HUES6 (cell line): Measurements from ENCODE around the gene ERMN.

Source experiments
- H3K27ac ChIP-seq: 2 replicates; pipeline ENCODE4 v1.7.0; 2013; ENCODE audit warnings: low read depth, mild to moderate bottlenecking, low read length, inconsistent platforms
- H3K27me3 ChIP-seq: 2 replicates; pipeline ENCODE4 v1.6.1; 2013; ENCODE audit warnings: low read length; ENCODE audit not compliant: control insufficient read depth, insufficient read depth
- H3K36me3 ChIP-seq: 2 replicates; pipeline ENCODE4 v1.6.1; 2013; ENCODE audit warnings: low read length; ENCODE audit not compliant: control insufficient read depth, insufficient read depth
- H3K4me1 ChIP-seq: 2 replicates; pipeline ENCODE4 v1.6.1; 2013; ENCODE audit warnings: low read length; ENCODE audit not compliant: control insufficient read depth, insufficient read depth
- H3K4me3 ChIP-seq: 2 replicates; pipeline ENCODE4 v1.5.1; 2013; ENCODE audit warnings: low read depth, low read length
- H3K9ac ChIP-seq: one replicate; pipeline ENCODE4 v1.6.1; 2013; ENCODE audit warnings: mild to moderate bottlenecking, low read length
- H3K9me3 ChIP-seq: 2 replicates; pipeline ENCODE4 v1.6.1; 2013; ENCODE audit warnings: low read depth, low read length; ENCODE audit not compliant: control insufficient read depth, insufficient read depth

Gene ERMN

DNA sequence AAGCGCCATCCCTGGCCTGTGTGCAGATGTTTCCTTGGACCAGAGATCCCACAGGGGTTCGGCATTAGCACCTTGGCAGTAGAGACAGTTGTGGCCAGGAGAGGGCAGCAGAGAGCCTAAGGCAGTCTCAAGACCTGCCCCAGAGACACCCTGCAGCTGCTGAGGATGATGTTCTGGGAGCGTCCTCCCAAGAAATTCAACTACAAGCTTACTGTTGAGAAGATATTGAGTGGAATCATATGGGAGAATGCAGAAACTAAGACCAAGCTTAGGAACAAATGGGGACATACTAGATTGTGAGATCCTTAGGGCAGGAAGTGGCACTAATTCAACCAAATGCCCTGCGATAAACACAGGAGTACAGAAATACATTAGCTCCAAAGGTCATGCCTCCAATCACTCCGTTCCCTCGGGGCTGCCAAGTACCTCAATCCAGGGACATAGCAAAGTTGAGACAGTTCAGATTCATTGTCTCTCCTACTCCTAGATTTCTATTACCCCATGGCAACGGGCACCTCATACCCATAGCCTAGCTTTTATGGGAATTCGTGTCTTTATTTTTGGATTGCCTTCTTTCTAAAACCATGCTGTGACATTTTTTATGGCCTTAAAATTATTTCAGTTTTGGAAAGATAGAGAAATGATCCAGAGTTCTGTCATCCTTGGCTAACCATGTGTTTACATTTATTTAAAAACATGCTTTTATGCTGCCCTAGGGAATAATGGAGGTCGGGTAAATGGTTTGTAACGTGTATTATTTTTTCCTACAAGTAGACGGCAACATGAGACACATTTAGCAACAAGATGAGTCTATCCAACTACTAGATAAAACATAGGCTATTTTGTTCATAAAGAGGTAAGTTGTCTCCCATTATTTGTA lies 2.2 kb upstream of the ERMN start:
- no peak overlapping the region for H3K27ac ChIP-seq

DNA sequence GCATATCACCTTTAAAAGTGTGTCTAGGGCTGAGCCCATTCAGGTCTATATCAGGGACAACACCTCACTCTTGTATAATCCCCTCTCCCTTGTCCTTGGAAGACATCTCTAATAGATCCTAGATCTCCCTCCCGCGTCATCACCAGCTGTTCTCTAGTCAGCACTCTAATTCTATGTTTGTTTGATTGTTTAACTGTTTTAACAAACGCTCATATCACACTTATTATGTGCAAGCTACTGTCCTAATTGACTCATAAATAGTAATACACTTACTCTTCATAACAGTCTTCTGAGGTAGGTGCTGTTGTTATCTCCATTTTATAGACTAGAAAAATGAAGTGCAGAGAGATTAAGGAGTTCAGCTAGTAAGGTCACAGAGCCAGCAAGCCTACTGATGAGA lies 1.6 kb upstream of the ERMN start:
- H3K4me1 ChIP-seq = peaks cover 21% of the 10 kb centered on the region
- no peaks in the 10 kb centered on the region for H3K27me3 ChIP-seq
- no peak overlapping the region for H3K4me3 ChIP-seq
- no peak overlapping the region for H3K9ac ChIP-seq
- H3K9me3 ChIP-seq = no peaks in the 10 kb centered on the region
- no peaks in the 10 kb centered on the region for H3K36me3 ChIP-seq
- H3K27ac ChIP-seq = no peak overlapping the region

More for the DNA sequence above, 2.2 kb upstream of the ERMN start:
- Histone ChIP-seq H3K9me3 (no peaks in the 10 kb centered on the region), H3K27me3 (no peaks in the 10 kb centered on the region), H3K4me3 (no peak overlapping the region), H3K36me3 (no peaks in the 10 kb centered on the region), H3K4me1 (peaks cover 21% of the 10 kb centered on the region), H3K9ac (no peak overlapping the region)

DNA sequence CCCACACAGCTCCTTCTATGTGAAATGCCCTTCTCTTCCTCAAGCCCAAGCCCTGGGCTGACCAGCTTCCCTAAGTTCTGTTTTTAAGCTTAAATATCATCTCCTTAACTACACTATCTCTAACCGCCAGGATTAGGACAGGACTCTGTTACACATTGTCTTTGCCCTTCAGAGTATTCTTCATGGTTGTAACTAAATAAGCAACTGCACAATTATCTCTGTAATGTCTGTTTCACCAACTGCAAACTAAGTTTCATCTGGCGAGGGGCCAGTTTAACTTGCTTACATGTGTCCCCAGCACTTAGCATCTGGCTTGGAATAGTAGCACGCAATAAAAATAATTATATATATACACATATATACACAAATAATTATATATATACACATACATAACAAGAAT lies 1.1 kb upstream of the ERMN start:
- H3K27me3 ChIP-seq = no peaks in the 10 kb centered on the region
- H3K4me1 ChIP-seq = peaks cover 23% of the 10 kb centered on the region
- H3K9me3 ChIP-seq = no peaks in the 10 kb centered on the region
- no peaks in the 10 kb centered on the region for H3K36me3 ChIP-seq
- no peak overlapping the region for H3K4me3 ChIP-seq
- no peak overlapping the region for H3K9ac ChIP-seq
- H3K27ac ChIP-seq = no peak overlapping the region

DNA sequence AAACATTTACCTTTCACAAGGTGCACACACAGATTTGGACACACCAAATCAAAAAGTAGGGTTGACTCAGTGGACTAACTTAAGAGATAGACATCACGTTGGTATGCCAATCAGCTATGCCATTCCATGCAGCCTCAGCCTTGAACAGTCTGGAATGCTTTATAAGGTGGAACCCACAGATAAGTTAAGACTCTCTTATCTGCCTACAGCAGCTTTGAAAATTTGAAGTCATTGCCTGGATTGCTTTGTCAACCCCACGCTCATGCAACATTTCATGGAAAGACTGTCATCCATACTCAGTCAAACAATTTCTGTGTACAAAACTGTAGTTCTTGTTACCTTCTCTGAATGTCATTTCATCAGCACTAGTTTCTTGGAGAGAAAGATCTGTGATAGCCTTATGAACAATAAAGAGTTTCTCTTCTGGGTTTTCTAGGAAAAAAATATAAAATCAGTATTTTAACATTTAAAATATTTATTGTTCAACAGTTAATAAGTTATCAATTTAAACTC lies 1.2 kb downstream of the ERMN start:
- H3K9ac ChIP-seq = no peak overlapping the region
- no peaks in the 10 kb centered on the region for H3K36me3 ChIP-seq
- no peak overlapping the region for H3K4me3 ChIP-seq
- H3K27me3 ChIP-seq = no peaks in the 10 kb centered on the region
- H3K27ac ChIP-seq = no peak overlapping the region
- peaks cover 29% of the 10 kb centered on the region for H3K4me1 ChIP-seq
- H3K9me3 ChIP-seq = no peaks in the 10 kb centered on the region

DNA sequence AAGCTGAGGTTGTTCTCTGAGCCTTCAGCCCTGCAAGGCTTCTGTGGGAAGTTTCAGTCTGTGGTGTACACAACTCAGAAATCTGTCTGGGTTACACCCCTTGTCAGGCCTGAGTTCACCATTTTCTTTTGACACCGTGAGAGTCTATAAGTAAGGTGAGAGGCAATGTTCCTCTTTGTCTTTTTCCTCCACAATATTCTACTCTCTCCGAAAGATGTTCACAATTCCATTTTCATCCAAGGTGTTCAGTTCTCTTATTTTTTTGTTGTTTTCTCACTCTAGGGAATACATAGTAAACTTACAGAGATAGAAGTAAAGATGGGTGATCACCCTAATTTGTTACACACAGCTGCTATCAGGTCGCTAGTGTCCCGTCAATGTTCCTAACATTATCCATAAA lies 3.2 kb downstream of the ERMN start:
- Histone ChIP-seq H3K27ac (no peak overlapping the region), H3K9me3 (no peaks in the 10 kb centered on the region), H3K9ac (no peak overlapping the region), H3K4me1 (peaks cover 27% of the 10 kb centered on the region), H3K27me3 (no peaks in the 10 kb centered on the region), H3K36me3 (no peaks in the 10 kb centered on the region), H3K4me3 (no peak overlapping the region)

DNA sequence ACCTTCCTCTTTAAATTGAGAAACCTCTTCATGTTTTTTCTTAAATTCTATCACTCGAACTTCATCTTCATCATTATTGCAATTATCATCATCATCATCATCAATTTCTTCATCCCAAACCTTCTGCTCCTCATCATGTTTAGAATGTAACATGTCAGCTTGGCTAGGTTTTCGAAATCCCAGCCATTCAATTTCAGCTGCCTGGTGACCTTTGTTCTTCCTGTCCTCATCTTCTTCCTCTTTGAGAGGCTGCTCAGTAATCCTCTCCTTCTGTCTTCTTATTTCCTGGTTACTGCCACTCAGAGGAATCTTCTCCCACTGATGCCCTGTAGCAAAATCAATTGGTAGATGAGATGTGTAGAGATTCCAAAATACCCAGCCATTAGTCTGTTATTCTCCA lies 4.2 kb downstream of the ERMN start:
- Histone ChIP-seq H3K4me3 (no peak overlapping the region), H3K4me1 (peaks cover 22% of the 10 kb centered on the region), H3K27ac (no peak overlapping the region)

DNA sequence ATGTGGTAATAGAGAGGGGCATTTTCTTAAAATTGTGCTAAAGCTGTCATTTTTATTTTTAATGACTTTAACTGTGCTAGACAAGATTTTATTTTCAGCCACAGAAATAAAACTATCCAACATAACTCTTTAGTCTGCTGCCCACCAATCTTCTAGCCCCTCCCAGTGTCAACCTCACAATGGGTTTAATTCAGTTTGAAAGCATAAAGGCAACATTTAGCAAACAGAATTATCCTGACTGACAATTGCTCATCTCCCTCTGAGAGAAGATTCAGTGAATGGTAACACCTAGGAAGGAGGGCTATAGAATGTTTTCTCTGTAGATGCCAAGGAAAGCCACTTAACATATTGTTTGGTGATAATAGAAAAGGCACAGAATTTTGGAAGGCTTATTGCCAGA lies 5.2 kb downstream of the ERMN start:
- no peaks in the 10 kb centered on the region for H3K27me3 ChIP-seq
- no peaks in the 10 kb centered on the region for H3K9me3 ChIP-seq
- H3K36me3 ChIP-seq = no peaks in the 10 kb centered on the region
- no peak overlapping the region for H3K27ac ChIP-seq
- peaks cover 22% of the 10 kb centered on the region for H3K4me1 ChIP-seq
- no peak overlapping the region for H3K9ac ChIP-seq
- no peak overlapping the region for H3K4me3 ChIP-seq

More for the DNA sequence above, 4.2 kb downstream of the ERMN start:
- Histone ChIP-seq H3K27me3 (no peaks in the 10 kb centered on the region), H3K36me3 (no peaks in the 10 kb centered on the region), H3K9ac (no peak overlapping the region), H3K9me3 (no peaks in the 10 kb centered on the region)

DNA sequence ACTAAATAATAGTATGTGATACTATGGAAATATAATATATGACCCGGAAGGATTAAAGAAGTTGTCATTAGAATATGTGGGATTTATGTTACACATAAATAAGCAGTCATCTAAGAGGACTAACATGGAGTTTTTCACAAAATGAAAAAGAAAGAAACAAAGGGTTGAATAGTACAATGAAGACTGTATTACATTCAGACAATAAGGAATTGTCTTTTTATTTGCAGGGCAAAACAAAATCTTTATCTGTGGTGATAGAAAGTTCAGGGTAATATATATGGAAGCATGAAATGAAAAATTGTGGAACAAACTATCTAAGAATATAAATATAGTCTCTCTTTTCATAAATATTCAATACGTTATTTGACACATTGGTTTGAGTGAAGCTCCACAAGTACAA lies 5.8 kb downstream of the ERMN start:
- Histone ChIP-seq H3K4me1 (peaks cover 20% of the 10 kb centered on the region), H3K27ac (no peak overlapping the region), H3K9me3 (no peaks in the 10 kb centered on the region), H3K27me3 (no peaks in the 10 kb centered on the region), H3K4me3 (no peak overlapping the region), H3K36me3 (no peaks in the 10 kb centered on the region), H3K9ac (no peak overlapping the region)

DNA sequence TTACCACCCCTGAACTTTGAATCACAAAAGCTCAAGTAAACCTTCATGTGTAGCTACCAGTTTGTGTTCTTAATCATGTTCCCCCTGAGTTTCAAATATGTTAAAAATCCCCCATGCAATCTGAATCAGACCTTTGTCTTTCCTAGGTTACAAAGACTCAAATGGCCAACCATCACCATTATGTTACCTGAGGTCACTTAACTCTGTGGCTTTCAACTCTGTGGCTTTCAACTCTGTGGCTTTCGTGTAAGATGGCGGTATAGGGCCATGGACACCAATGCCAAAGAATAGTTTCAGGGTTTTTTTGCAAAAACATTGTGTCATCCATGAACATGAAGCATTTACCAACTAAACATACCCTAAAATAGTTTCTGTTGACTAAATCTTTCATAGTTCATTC lies 6.7 kb downstream of the ERMN start:
- H3K4me3 ChIP-seq = no peak overlapping the region
- H3K27me3 ChIP-seq = no peaks in the 10 kb centered on the region
- H3K4me1 ChIP-seq = peaks cover 20% of the 10 kb centered on the region
- no peaks in the 10 kb centered on the region for H3K9me3 ChIP-seq
- H3K27ac ChIP-seq = no peak overlapping the region
- H3K9ac ChIP-seq = no peak overlapping the region
- no peaks in the 10 kb centered on the region for H3K36me3 ChIP-seq

DNA sequence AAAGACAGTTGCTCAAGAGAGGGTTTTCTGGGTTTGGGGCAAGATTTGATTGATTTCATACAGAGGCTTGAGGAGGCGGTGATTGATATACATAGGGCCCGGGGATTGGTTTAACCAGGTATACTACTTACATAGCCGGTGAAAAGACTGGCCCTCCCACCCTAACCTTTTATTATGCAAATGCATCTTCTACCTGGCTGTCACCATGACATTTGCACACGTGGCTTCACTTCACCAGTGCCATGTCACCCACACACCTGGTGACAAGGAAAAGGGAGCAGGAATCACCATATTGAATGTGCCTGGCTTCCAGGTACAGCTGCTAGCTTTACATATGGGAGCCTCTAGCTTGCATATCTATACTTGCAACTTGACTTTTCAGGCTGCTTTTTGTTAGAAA lies 9.7 kb downstream of the ERMN start:
- H3K27ac ChIP-seq = no peak overlapping the region
- peaks cover 13% of the 10 kb centered on the region for H3K4me1 ChIP-seq
- H3K27me3 ChIP-seq = no peaks in the 10 kb centered on the region
- no peaks in the 10 kb centered on the region for H3K36me3 ChIP-seq
- H3K4me3 ChIP-seq = no peak overlapping the region
- H3K9me3 ChIP-seq = no peaks in the 10 kb centered on the region
- H3K9ac ChIP-seq = no peak overlapping the region

DNA sequence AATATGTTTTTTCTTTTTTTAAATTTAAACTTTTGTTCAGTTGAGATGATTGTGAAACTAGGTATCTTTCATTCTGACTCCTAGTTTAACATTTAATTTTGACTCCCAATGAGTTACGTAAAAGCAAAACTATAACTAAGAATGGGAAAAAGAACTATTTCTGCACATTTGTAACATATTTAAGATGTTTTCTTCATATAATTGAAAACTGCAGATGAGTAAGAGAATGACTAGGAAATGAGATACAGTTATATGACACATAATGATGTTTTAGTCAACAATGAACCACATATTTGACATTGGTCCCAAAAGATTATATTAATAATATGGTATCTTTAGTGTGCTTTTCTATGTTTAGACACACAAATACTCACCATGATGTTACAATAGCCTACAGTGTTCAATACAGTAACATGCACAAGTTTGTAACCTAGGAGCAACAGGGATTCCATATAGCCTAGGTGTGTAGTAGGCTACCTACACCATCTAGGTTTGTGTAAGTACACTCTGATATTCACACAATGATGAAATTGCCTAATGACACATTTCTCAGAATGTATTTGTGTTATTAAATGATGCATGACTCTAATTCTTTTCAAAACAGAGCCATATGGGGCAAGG lies 12.6 kb downstream of the ERMN start:
- Histone ChIP-seq H3K27ac (no peak overlapping the region), H3K36me3 (no peaks in the 10 kb centered on the region), H3K9me3 (no peaks in the 10 kb centered on the region), H3K4me3 (no peak overlapping the region), H3K9ac (no peak overlapping the region), H3K4me1 (peaks cover 13% of the 10 kb centered on the region), H3K27me3 (no peaks in the 10 kb centered on the region)
